Panc1 (cell line): ENCODE data around the gene ESR2. TPM values are rescaled to one million over a fixed set of nuclear protein-coding genes. Genes with fewer than 3 reads are reported as not detected.

Source experiments
- ATAC-seq: fragments of 200-7000 bp; cut with Tn5 transposase; 2 replicates; pipeline ENCODE4 v1.9.1; 2020; ENCODE audit warnings: mild to moderate bottlenecking, moderate library complexity
- BruUV-seq: library from RNA; stranded (reverse); fragments of 400-500 nt; replicated peaks from 2 replicates; lab custom pipeline; 2021; lab: Mats Ljungman, UMichigan
- CTCF ChIA-PET: fragments of 300-600 bp; sonication (Branson Sonifier 250); formaldehyde crosslinking; loops from one replicate; lab custom pipeline; 2022; ENCODE audit warnings: antibody characterized with exemption; lab: Charles Lee
- POLR2A ChIA-PET: fragments of 300-600 bp; sonication (Branson Sonifier 250); formaldehyde crosslinking; loops from one replicate; lab custom pipeline; 2022; ENCODE audit warnings: antibody characterized with exemption; lab: Charles Lee
- DNase-seq: peaks from one replicate; pipeline ENCODE4 v3.0.0-alpha.2; 2010; ENCODE audit warnings: low read depth, low spot score
- H3K27ac ChIP-seq: 2 replicates; pipeline ENCODE4 v1.5.1; 2011; ENCODE audit warnings: mild to moderate bottlenecking, low read length, inconsistent platforms
- H3K27me3 ChIP-seq: fragments of 200-500 bp; sonication (Bioruptor generic); 2 replicates; pipeline ENCODE4 v1.6.0; 2014; ENCODE audit warnings: low read length, inconsistent platforms; ENCODE audit not compliant: control insufficient read depth, insufficient read depth
- H3K36me3 ChIP-seq: fragments of 200-500 bp; sonication (Bioruptor generic); 2 replicates; pipeline ENCODE4 v1.5.1; 2014; ENCODE audit warnings: inconsistent platforms, mild to moderate bottlenecking, low read length, moderate library complexity; ENCODE audit not compliant: control insufficient read depth, insufficient read depth
- H3K4me1 ChIP-seq: 2 replicates; pipeline ENCODE4 v1.5.1; 2011; ENCODE audit warnings: inconsistent platforms, mild to moderate bottlenecking, low read length, moderate library complexity; ENCODE audit not compliant: control insufficient read depth, insufficient read depth
- H3K4me3 ChIP-seq, 2 experiments: 2 replicates each; pipeline ENCODE4 v1.5.1; 2011 to 2012; ENCODE audit warnings: low read depth in 2 of 2, low read length in 2 of 2, mild to moderate bottlenecking in 2 of 2, inconsistent platforms in 1 of 2, moderate library complexity in 1 of 2
- H3K9me3 ChIP-seq: fragments of 200-500 bp; sonication (Bioruptor generic); 2 replicates; pipeline ENCODE4 v1.5.1; 2014; ENCODE audit warnings: low read depth, mild to moderate bottlenecking, inconsistent platforms, low read length, moderate library complexity; ENCODE audit not compliant: control insufficient read depth, insufficient read depth
- POLR2AphosphoS5 ChIP-seq: IDR thresholded peaks from 2 replicates; pipeline ENCODE4 v1.6.1; 2012; ENCODE audit warnings: mild to moderate bottlenecking, low read depth, low read length, moderate library complexity
- SIN3A ChIP-seq: IDR thresholded peaks from 2 replicates; pipeline ENCODE4 v1.6.1; 2012; ENCODE audit warnings: low read depth, mild to moderate bottlenecking, low read length, moderate library complexity, borderline replicate concordance; ENCODE audit not compliant: insufficient read depth
- TCF7L2 ChIP-seq: IDR thresholded peaks from 2 replicates; pipeline ENCODE4 v1.6.1; 2011; ENCODE audit warnings: mild to moderate bottlenecking, low read depth, low read length, inconsistent platforms
- in situ Hi-C: cut with HindIII; loops from 2 replicates; pipeline ENCODE4 v1.10.0; 2016; ENCODE audit warnings: low sequenced_read_pairs, low pct_unique_long_range_greater_than_20kb
- intact Hi-C: fragments of 100-400 bp; cut with micrococcal nuclease; formaldehyde crosslinking; loops from one replicate; pipeline ENCODE4 v1.10.0; 2022; ENCODE audit not compliant: unreplicated experiment
- total RNA-seq: library from RNA; stranded (reverse); gene quantifications from one replicate; pipeline ENCODE4 v1.2.1, GENCODE V29; 2021; ENCODE audit not compliant: unreplicated experiment
- TF ChIP-seq, protein P1 (sequence below): fragments of 450-650 bp; IDR thresholded peaks from 2 replicates; pipeline ENCODE4 v1.5.1; 2017; ENCODE audit warnings: mild to moderate bottlenecking
- TF ChIP-seq, protein P2 (sequence below), 2 experiments: IDR thresholded peaks; 2 replicates each; pipeline ENCODE4 v1.6.1; 2011 to 2012; ENCODE audit warnings: low read depth in 2 of 2, control low read depth in 1 of 2, low read length in 1 of 2, mild to moderate bottlenecking in 1 of 2, moderate library complexity in 1 of 2; ENCODE audit not compliant: insufficient read depth in 1 of 2

ESR2 gene
- total RNA-seq, 1 experiment from 2014 or later: not detected

DNA sequence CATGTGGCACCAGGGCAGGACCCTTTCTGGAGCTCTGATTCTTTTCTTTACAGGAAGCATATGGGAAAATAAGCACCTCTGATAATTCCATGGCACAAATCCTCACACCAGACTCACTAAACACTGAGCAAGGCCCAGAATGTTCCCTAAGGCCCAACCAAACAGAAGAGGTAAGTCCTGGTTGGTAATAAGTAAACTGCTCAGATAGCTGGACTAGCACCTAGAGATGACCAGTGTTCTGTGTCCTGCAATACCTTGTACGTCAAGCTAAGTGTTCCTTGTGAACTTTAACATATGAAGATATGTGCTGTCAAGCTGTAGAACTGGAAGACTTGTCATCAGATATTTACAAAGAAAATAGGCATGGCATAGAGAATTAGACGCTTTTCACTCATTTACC is 186.7 kb downstream of the ESR2 start:
- ChIA-PET CTCF (no interaction called here), POLR2A (no interaction called here)
- Histone ChIP-seq H3K4me3 (no peak overlapping the region), H3K9me3 (no peaks in the 10 kb centered on the region), H3K27me3 (no peaks in the 10 kb centered on the region), H3K27ac (no peak overlapping the region), H3K36me3 (no peaks in the 10 kb centered on the region), H3K4me1 (no peaks in the 10 kb centered on the region)
- no peak for DNase-seq
- no peak for ATAC-seq
- BruUV-seq: no TSS peak
- intact Hi-C loops: no loop called here
- in situ Hi-C loops: no loop called here
- TF ChIP-seq POLR2AphosphoS5: no peak
- TF ChIP-seq SIN3A: no peak
- TF ChIP-seq, protein P1, sequence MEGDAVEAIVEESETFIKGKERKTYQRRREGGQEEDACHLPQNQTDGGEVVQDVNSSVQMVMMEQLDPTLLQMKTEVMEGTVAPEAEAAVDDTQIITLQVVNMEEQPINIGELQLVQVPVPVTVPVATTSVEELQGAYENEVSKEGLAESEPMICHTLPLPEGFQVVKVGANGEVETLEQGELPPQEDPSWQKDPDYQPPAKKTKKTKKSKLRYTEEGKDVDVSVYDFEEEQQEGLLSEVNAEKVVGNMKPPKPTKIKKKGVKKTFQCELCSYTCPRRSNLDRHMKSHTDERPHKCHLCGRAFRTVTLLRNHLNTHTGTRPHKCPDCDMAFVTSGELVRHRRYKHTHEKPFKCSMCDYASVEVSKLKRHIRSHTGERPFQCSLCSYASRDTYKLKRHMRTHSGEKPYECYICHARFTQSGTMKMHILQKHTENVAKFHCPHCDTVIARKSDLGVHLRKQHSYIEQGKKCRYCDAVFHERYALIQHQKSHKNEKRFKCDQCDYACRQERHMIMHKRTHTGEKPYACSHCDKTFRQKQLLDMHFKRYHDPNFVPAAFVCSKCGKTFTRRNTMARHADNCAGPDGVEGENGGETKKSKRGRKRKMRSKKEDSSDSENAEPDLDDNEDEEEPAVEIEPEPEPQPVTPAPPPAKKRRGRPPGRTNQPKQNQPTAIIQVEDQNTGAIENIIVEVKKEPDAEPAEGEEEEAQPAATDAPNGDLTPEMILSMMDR: no peak
- TF ChIP-seq, protein P2, sequence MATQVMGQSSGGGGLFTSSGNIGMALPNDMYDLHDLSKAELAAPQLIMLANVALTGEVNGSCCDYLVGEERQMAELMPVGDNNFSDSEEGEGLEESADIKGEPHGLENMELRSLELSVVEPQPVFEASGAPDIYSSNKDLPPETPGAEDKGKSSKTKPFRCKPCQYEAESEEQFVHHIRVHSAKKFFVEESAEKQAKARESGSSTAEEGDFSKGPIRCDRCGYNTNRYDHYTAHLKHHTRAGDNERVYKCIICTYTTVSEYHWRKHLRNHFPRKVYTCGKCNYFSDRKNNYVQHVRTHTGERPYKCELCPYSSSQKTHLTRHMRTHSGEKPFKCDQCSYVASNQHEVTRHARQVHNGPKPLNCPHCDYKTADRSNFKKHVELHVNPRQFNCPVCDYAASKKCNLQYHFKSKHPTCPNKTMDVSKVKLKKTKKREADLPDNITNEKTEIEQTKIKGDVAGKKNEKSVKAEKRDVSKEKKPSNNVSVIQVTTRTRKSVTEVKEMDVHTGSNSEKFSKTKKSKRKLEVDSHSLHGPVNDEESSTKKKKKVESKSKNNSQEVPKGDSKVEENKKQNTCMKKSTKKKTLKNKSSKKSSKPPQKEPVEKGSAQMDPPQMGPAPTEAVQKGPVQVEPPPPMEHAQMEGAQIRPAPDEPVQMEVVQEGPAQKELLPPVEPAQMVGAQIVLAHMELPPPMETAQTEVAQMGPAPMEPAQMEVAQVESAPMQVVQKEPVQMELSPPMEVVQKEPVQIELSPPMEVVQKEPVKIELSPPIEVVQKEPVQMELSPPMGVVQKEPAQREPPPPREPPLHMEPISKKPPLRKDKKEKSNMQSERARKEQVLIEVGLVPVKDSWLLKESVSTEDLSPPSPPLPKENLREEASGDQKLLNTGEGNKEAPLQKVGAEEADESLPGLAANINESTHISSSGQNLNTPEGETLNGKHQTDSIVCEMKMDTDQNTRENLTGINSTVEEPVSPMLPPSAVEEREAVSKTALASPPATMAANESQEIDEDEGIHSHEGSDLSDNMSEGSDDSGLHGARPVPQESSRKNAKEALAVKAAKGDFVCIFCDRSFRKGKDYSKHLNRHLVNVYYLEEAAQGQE (IDR thresholded peaks at IDR 0.05; ENCODE audit: insufficient read depth in 1 of 2, low read depth in 2 of 2, low read length in 1 of 2): no peak
- TF ChIP-seq TCF7L2: no peak

DNA sequence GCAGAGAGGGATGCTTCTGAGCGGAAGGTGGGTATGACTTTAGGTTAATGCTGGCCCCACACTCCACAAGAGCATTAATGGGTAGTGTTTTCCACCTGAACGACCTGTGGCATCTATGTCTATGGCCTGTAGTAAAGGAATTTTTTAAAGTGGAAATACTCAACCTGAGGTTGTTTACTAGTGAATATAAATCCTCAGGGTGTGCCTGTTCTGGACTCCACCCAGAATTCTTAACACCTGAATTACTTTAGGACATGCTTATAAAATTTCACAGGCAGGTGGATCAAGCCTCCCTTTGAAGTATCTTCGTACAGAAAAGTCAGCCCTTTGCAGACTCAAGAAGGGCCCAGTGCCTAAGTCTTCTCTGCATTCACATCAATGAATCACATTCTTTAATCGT is 196.1 kb downstream of the ESR2 start:
- H3K4me3 ChIP-seq: no peak overlapping the region
- no TSS peak for BruUV-seq
- DNase-seq (no peak), ATAC-seq (no peak)
- H3K9me3 ChIP-seq: no peaks in the 10 kb centered on the region
- no peak for TF ChIP-seq SIN3A
- TF ChIP-seq, protein P1: no peak
- TF ChIP-seq TCF7L2: no peak
- TF ChIP-seq, protein P2 (IDR thresholded peaks at IDR 0.05; ENCODE audit: insufficient read depth in 1 of 2, low read depth in 2 of 2, low read length in 1 of 2): no peak
- no peak for TF ChIP-seq POLR2AphosphoS5
- H3K36me3 ChIP-seq: no peaks in the 10 kb centered on the region; the same call in 1 of the 2 replicates
- CTCF ChIA-PET: no interaction called here
- intact Hi-C loops (no loop called here), in situ Hi-C loops (no loop called here)
- no peak overlapping the region for H3K27ac ChIP-seq
- POLR2A ChIA-PET: no interaction called here
- H3K4me1 ChIP-seq: no peaks in the 10 kb centered on the region
- no peaks in the 10 kb centered on the region for H3K27me3 ChIP-seq
